Stimulated activated naive B cell treated with anti-CD40 and anti-IgM and Interleukin-4, amounts not matched to agents 10 μg/mL and 1 μg/mL and 100 μg/mL, for 72 hours (primary cell): ENCODE results near the gene USH2A.
A peak's percentile ranks its signal among the peaks of the same experiment; 100 is the strongest.

Experiments
- ATAC-seq, 2 donors: fragments of 150-1000 bp; cut with Tn5 transposase; replicated peaks; 2 replicates each; pipeline ENCODE4 v1.10.0; 2021; ENCODE audit warnings: moderate library complexity in 1 of 2
- DNase-seq: peaks from one replicate; pipeline ENCODE4 v3.0.0; 2021
- H3K27ac Mint-ChIP-seq: one replicate; pipeline ENCODE4 v1.8.0; 2022; ENCODE audit warnings: mild to moderate bottlenecking, mixed read lengths
- H3K27me3 Mint-ChIP-seq, 2 donors: one replicate each; pipeline ENCODE4 v1.8.0; 2022; ENCODE audit warnings: mixed read lengths in 2 of 2
- H3K36me3 Mint-ChIP-seq, 2 donors: one replicate each; pipeline ENCODE4 v1.8.0; 2022; ENCODE audit warnings: mixed read lengths in 2 of 2, mild to moderate bottlenecking in 1 of 2
- H3K4me1 Mint-ChIP-seq, 2 donors: one replicate each; pipeline ENCODE4 v1.8.0; 2022; ENCODE audit warnings: mixed read lengths in 2 of 2, mild to moderate bottlenecking in 1 of 2
- H3K4me3 Mint-ChIP-seq, 2 donors: one replicate each; pipeline ENCODE4 v1.8.0; 2022; ENCODE audit warnings: mild to moderate bottlenecking in 2 of 2, mixed read lengths in 2 of 2, moderate library complexity in 1 of 2
- H3K9me3 Mint-ChIP-seq, 2 donors: one replicate each; pipeline ENCODE4 v1.8.0; 2022; ENCODE audit warnings: mixed read lengths in 2 of 2, mild to moderate bottlenecking in 1 of 2

USH2A gene

DNA sequence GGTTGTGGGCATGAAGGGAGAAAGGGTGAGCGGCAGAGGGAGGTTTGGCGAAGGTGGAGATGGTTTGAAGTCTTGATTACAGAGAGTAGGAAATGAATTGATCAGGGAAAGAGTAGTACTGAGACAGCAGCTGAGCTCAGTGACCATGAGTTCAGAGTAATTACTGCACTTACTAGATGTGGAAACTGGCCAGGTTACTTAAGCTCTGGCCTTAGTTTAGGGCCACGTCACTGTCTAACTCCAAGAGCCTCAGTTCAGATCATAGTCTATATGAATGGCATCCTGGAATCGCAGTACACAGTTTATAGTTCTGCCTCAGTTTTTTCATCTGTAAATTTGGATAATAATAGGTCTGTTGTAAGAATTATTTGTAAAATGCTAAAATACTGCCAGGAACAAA is 778.1 kb downstream of the USH2A start:
- Mint-ChIP-seq H3K27ac (no peak overlapping the region), H3K9me3 (no peaks in the 10 kb centered on the region), H3K36me3 (no peaks in the 10 kb centered on the region), H3K27me3 (peaks cover 2 to 3% of the 10 kb centered on the region in 2 donors), H3K4me1 (no peaks in the 10 kb centered on the region), H3K4me3 (no peak overlapping the region)
- DNase-seq = no peak
- peak in 1 of 2 donors; percentile 21 for ATAC-seq

DNA sequence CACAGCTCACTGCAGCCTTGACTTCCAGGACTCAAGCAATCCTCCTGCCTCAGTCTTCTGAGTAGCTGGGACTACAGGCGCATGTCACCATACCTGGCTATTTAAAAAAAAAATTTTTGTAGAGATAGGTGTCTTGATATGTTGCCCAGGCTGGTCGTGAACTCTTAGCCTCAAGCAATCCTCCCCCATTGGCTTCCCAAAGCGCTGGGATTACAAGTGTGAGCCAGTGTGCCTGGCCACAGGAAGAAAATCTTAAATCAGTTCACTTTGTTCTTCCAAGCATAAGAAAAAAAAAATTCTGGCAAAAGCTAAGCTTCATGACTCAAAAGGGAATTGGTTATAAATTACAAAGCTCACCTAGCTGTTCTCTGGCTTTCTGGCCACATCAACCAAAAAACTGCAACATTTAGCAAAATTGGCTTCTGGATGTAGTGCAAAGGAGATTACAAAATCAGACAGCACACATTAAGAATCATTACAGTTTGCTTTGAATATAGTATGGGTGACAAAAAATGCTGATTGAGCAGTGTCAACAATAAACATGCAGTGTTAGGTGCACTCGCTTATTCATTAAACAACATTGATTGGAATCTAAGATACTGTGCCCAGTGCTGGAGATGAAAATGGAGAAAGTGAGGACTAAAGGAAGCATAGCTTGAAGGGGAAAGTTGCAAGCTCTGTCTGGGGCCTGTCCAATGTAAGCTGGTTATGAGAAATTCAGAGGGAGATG is 779.5 kb downstream of the USH2A start:
- no peak for ATAC-seq
- no peaks in the 10 kb centered on the region for H3K4me1 Mint-ChIP-seq
- no peak overlapping the region for H3K4me3 Mint-ChIP-seq

DNA sequence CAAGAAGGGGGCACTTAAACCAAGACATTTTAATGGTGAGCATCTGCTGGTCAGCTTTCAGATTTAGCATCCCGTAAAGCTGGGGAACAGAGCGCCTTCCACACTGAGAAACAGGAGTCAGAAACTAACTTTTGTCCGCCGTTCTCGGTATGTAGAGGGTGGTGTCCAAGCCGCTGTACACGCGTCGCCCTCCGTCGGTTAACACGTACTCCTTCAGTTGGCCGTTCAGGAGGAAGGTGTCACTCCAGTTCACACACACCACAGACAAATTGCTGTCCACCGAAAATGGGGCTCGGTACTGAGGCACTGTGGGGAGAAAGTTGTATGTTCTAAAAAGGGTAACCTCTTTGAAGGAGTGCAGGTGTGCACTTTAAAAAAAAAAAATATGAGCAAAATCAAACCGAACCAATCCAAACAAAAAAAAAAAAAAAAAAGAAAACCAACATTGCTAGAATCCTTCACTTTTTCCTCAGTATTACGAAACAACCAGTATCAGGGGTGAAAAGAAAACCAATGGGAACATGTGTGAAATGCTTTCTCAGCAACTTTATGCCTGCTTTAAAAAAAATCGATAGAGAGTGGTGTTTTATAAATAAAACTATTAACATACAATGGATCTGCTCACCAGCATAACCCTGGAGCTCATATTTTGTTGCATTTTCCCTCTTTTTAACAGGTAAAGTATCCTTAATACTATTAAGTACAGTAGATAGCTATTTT is 782.7 kb downstream of the USH2A start:
- no peak for DNase-seq
- Mint-ChIP-seq H3K4me3 (no peak overlapping the region), H3K9me3 (no peaks in the 10 kb centered on the region), H3K4me1 (no peaks in the 10 kb centered on the region), H3K27me3 (no peaks in the 10 kb centered on the region), H3K27ac (no peak overlapping the region), H3K36me3 (no peaks in the 10 kb centered on the region)
- ATAC-seq = no peak

More for the DNA sequence above, 779.5 kb downstream of the USH2A start:
- no peaks in the 10 kb centered on the region for H3K36me3 Mint-ChIP-seq
- peaks cover 0 to 3% of the 10 kb centered on the region in 2 donors for H3K27me3 Mint-ChIP-seq
- no peak for DNase-seq
- no peaks in the 10 kb centered on the region for H3K9me3 Mint-ChIP-seq
- no peak overlapping the region for H3K27ac Mint-ChIP-seq

DNA sequence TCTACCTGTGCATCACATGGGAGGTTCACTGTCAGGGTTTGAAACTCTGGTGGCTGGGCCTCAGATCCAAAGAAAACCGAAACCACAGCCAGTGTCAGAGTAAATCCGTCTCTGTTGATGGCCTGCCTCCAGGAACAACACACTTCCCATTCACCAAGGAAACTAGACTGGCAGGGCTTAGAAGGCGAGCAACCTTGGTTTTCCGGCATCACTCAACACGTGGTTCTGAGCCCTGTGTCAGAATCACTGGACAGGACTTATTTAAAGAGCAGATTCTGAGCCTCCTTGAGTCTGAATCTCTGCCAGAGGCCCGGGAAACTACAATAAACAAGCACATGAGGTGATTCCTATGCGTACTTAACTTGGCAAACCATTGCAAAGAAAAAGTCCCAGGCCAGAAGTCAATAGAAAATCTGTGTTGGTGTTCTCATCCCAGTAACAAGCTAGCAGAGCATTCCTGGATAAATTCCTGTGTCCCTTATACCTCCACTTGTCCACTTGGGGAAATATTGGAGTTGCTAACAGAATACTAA is 786.1 kb downstream of the USH2A start:
- no peak for DNase-seq
- H3K36me3 Mint-ChIP-seq = no peaks in the 10 kb centered on the region

DNA sequence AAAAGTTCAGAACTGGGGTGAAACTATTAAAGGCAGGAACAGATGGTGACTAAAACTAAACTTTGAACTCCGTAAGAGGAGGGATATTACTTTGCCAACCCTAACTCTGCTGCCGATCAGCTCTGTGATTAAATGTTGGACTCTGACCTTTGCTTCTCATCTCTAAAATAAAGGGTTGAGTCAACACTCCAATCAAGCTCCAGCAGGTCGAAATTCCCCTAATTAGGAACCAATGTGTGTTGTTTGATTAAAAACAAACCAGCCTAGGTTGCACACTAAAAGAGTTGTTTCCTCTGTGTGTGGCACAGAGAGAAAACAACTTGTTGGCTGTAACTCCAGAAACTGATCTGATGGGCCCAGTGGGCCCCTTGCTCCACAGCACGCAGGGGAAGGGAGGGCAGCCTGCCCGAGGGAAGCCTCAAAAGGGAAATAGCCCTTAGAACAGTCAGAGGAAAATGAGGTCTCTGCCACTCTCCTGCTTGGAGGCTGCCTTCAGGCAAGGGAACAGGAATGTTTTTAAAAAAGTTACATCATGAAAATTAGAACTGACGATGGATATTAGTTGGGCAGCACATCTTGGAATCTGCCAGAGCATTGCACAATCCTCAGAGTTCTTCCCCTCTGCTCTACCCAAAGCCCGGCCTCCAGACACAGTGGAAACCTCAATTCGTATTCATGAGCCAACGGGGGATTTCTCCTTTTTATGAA is 786.8 kb downstream of the USH2A start:
- Mint-ChIP-seq H3K4me3 (no peak overlapping the region), H3K4me1 (no peaks in the 10 kb centered on the region), H3K27ac (no peak overlapping the region), H3K9me3 (no peaks in the 10 kb centered on the region), H3K27me3 (peaks cover 0 to 4% of the 10 kb centered on the region in 2 donors), H3K36me3 (no peaks in the 10 kb centered on the region)
- ATAC-seq (no peak), DNase-seq (no peak)

More for the DNA sequence above, 786.1 kb downstream of the USH2A start:
- peaks cover 0 to 4% of the 10 kb centered on the region in 2 donors for H3K27me3 Mint-ChIP-seq
- no peak overlapping the region for H3K4me3 Mint-ChIP-seq
- H3K4me1 Mint-ChIP-seq = no peaks in the 10 kb centered on the region
- H3K27ac Mint-ChIP-seq = no peak overlapping the region
- ATAC-seq = no peak
- H3K9me3 Mint-ChIP-seq = no peaks in the 10 kb centered on the region

DNA sequence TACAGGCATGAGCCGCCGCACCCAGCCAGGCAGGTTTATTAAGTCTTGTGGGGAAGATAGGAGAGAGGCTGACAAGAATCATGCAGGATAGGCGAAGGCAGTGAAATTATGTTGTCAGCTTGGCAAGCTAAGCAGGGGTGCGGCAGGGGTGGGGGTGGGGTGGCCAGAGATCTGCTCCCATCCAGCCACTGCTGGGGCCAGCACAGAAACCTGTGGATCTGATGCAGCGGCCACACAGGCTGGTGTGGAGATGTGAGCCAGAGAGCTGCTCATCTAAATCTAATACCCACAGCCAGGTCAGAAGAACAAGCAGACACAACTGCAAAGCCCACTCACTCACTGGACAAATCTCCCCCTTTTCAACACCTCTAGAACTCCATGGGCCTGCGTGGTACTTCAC is 787.4 kb downstream of the USH2A start:
- Mint-ChIP-seq H3K27ac (no peak overlapping the region), H3K4me3 (no peak overlapping the region), H3K4me1 (no peaks in the 10 kb centered on the region), H3K36me3 (no peaks in the 10 kb centered on the region), H3K27me3 (peaks cover 0 to 4% of the 10 kb centered on the region in 2 donors), H3K9me3 (no peaks in the 10 kb centered on the region)
- no peak for ATAC-seq
- DNase-seq = no peak

GRCh38 chr1:215631489-215631888 is 791.8 kb downstream of the USH2A start:
- H3K36me3 Mint-ChIP-seq = no peaks in the 10 kb centered on the region
- H3K4me1 Mint-ChIP-seq = no peaks in the 10 kb centered on the region
- H3K4me3 Mint-ChIP-seq = no peak overlapping the region
- H3K27ac Mint-ChIP-seq = no peak overlapping the region
- ATAC-seq (no peak), DNase-seq (no peak)
- H3K9me3 Mint-ChIP-seq = peaks cover 0 to 3% of the 10 kb centered on the region in 2 donors
- peaks cover 0 to 4% of the 10 kb centered on the region in 2 donors for H3K27me3 Mint-ChIP-seq

- H3K4me3 Mint-ChIP-seq = no peak overlapping the region
- H3K27me3 Mint-ChIP-seq = peaks cover 0 to 4% of the 10 kb centered on the region in 2 donors
- H3K4me1 Mint-ChIP-seq = no peaks in the 10 kb centered on the region
- no peak for DNase-seq
- ATAC-seq = no peak
- H3K9me3 Mint-ChIP-seq = peaks cover 0 to 3% of the 10 kb centered on the region in 2 donors
- no peak overlapping the region for H3K27ac Mint-ChIP-seq
- H3K36me3 Mint-ChIP-seq = no peaks in the 10 kb centered on the region
Measured at GRCh38 chr1:215631040-215631439, 792.2 kb downstream of the USH2A start.

GRCh38 chr1:215625949-215626348 is 797.3 kb downstream of the USH2A start:
- H3K36me3 Mint-ChIP-seq = peaks cover 1 to 5% of the 10 kb centered on the region in 2 donors
- peaks cover 0 to 3% of the 10 kb centered on the region in 2 donors for H3K9me3 Mint-ChIP-seq
- H3K4me1 Mint-ChIP-seq = no peaks in the 10 kb centered on the region
- no peak overlapping the region for H3K27ac Mint-ChIP-seq
- ATAC-seq (no peak), DNase-seq (no peak)
- H3K27me3 Mint-ChIP-seq = no peaks in the 10 kb centered on the region
- H3K4me3 Mint-ChIP-seq = no peak overlapping the region

- H3K27me3 Mint-ChIP-seq = no peaks in the 10 kb centered on the region
- no peaks in the 10 kb centered on the region for H3K4me1 Mint-ChIP-seq
- H3K9me3 Mint-ChIP-seq = peaks cover 0 to 3% of the 10 kb centered on the region in 2 donors
- H3K36me3 Mint-ChIP-seq = peaks cover 12 to 17% of the 10 kb centered on the region in 2 donors
- ATAC-seq = no peak
- H3K27ac Mint-ChIP-seq = no peak overlapping the region
- H3K4me3 Mint-ChIP-seq = no peak overlapping the region
- DNase-seq = no peak
Measured at GRCh38 chr1:215623162-215623561, 800.1 kb downstream of the USH2A start.

DNA sequence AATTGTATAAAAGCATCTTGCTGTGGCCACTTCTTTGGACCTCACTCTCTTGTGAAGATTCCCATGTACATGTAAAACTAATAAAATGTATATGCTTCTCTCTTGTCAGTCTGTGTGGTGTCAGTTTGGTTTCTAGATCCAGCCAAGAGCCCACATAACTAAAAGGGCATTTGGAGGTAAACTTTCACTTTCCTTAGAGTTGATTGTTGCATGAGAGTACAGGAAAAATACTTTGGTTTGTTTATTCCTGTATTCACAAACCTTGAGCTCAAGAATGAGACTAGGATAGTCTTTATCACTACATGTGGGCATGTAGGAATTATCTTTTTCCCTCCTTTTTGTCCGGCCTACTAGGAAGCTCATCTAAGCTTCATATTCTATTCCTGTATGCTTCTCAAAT is 805.3 kb downstream of the USH2A start:
- no peak overlapping the region for H3K4me3 Mint-ChIP-seq
- H3K4me1 Mint-ChIP-seq = peaks cover 0 to 5% of the 10 kb centered on the region in 2 donors
- H3K27me3 Mint-ChIP-seq = no peaks in the 10 kb centered on the region
- ATAC-seq = no peak
- peaks cover 5 to 6% of the 10 kb centered on the region in 2 donors for H3K9me3 Mint-ChIP-seq
- DNase-seq = no peak
- peaks cover 28 to 41% of the 10 kb centered on the region in 2 donors for H3K36me3 Mint-ChIP-seq
- H3K27ac Mint-ChIP-seq = no peak overlapping the region

DNA sequence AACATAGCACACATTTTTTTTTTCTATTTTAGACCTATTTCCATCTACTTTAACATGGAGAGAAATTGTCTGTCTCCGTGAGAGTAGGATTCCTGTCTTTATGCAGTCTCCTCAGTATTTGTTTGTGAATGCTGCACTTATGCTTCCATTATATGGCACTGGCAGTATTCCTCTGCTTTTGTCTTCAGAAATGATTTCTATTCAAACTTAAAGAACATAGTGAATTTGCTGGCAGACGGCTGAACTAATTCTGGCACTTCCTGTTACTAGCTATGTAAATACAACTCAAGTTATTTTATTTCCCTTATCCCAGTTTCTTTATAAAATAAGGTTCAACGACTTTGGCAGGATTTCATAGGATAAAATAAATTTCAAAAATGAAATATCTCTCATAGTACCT is 810.9 kb downstream of the USH2A start:
- H3K4me1 Mint-ChIP-seq = peaks cover 0 to 5% of the 10 kb centered on the region in 2 donors
- DNase-seq (no peak), ATAC-seq (no peak)
- H3K36me3 Mint-ChIP-seq = peaks cover 26 to 37% of the 10 kb centered on the region in 2 donors
- H3K4me3 Mint-ChIP-seq = no peak overlapping the region
- H3K9me3 Mint-ChIP-seq = peaks cover 5 to 6% of the 10 kb centered on the region in 2 donors
- H3K27ac Mint-ChIP-seq = no peak overlapping the region
- no peaks in the 10 kb centered on the region for H3K27me3 Mint-ChIP-seq

GRCh38 chr1:215608646-215609045 is 814.6 kb downstream of the USH2A start:
- Mint-ChIP-seq H3K4me1 (peaks cover 0 to 5% of the 10 kb centered on the region in 2 donors), H3K36me3 (peaks cover 18 to 25% of the 10 kb centered on the region in 2 donors), H3K9me3 (peaks cover 4% of the 10 kb centered on the region in 2 donors), H3K4me3 (no peak overlapping the region), H3K27me3 (no peaks in the 10 kb centered on the region), H3K27ac (no peak overlapping the region)
- DNase-seq (no peak), ATAC-seq (no peak)

GRCh38 chr1:215607412-215607811 is 815.8 kb downstream of the USH2A start:
- Mint-ChIP-seq H3K9me3 (no peaks in the 10 kb centered on the region), H3K4me3 (no peak overlapping the region), H3K4me1 (no peaks in the 10 kb centered on the region), H3K27ac (no peak overlapping the region), H3K36me3 (peaks cover 10 to 17% of the 10 kb centered on the region in 2 donors), H3K27me3 (no peaks in the 10 kb centered on the region)
- DNase-seq (no peak), ATAC-seq (no peak)
